SJSA1 (cell line): ENCODE results near the gene CLHC1. TPM values are rescaled to one million over a fixed set of nuclear protein-coding genes. Genes with fewer than 3 reads are reported as not detected.
A peak's percentile ranks its signal among the peaks of the same experiment; 100 is the strongest.
"Not testable (repeated sequence)": the region's sequence is repeated elsewhere in the genome, so short reads cannot be mapped to it uniquely, and the experiment has no call there.

Source experiments
- DNase-seq, 2 experiments: peaks; one replicate each; pipeline ENCODE4 v3.0.0-alpha.2; 2015 to 2020; ENCODE audit warnings: low spot score in 2 of 2, low read depth in 1 of 2
- H3K27ac ChIP-seq: fragments of 250-450 bp; sonication (Bioruptor Pico); 2 replicates; pipeline ENCODE4 v1.5.1; 2020; ENCODE audit warnings: mild to moderate bottlenecking, moderate library complexity
- H3K27me3 ChIP-seq: fragments of 250-450 bp; sonication (Bioruptor Pico); replicated peaks from 2 replicates; pipeline ENCODE4 v1.5.1; 2020; ENCODE audit warnings: mild to moderate bottlenecking, moderate library complexity
- H3K36me3 ChIP-seq: fragments of 250-450 bp; sonication (Bioruptor Pico); 2 replicates; pipeline ENCODE4 v1.5.1; 2020; ENCODE audit warnings: mild to moderate bottlenecking
- H3K4me1 ChIP-seq: fragments of 250-450 bp; sonication (Bioruptor Pico); replicated peaks from 2 replicates; pipeline ENCODE4 v1.6.1; 2021; ENCODE audit warnings: mild to moderate bottlenecking
- H3K4me3 ChIP-seq: fragments of 250-450 bp; sonication (Bioruptor Pico); 2 replicates; pipeline ENCODE4 v1.5.1; 2020; ENCODE audit warnings: mild to moderate bottlenecking
- H3K9me3 ChIP-seq: fragments of 250-450 bp; sonication (Bioruptor Pico); replicated peaks from 2 replicates; pipeline ENCODE4 v1.5.1; 2020; ENCODE audit warnings: mild to moderate bottlenecking
- total RNA-seq: library from RNA; depleted of rRNA; stranded (reverse); fragments of >200 nt; shearing (Covaris generic); gene quantifications from 2 replicates; pipeline ENCODE4 v1.2.3, GENCODE V29; 2014; rRNA removed

The CLHC1 gene
- total RNA-seq: 6.6 and 15.9 TPM in 2 replicates

GRCh38 chr2:55232084-55232862 lies at the start of gene CLHC1, which contains the start of gene RPS27A:
Gene CLHC1 (minus strand): TSS chr2:55232293. CDS start chr2:55222411, 9,882 bp downstream.
Gene RPS27A (plus strand): TSS chr2:55232688. CDS start chr2:55232825, 137 bp downstream.
- Histone ChIP-seq H3K4me3 (peak within 1 kb of the TSS; percentile 72), H3K9me3 (no peaks in the 10 kb centered on the region), H3K27me3 (no peaks in the 10 kb centered on the region), H3K36me3 (peaks cover 51% of the 10 kb centered on the region), H3K27ac (peak within 1 kb of the TSS; percentile 96), H3K4me1 (peaks cover 17% of the 10 kb centered on the region; the same call in 1 of the 2 replicates)
- DNase-seq: peak; percentile 92 to 97

- H3K4me1 ChIP-seq, H3K27ac ChIP-seq, DNase-seq, H3K4me3 ChIP-seq, H3K36me3 ChIP-seq, H3K9me3 ChIP-seq, H3K27me3 ChIP-seq: not testable (repeated sequence)
These were observed 48.9 kb upstream of the CLHC1 start for GRCh38 chr2:55280851-55281546.

GRCh38 chr2:55279859-55280424 lies 47.8 kb upstream of the CLHC1 start:
- H3K4me3 ChIP-seq, H3K27ac ChIP-seq, H3K9me3 ChIP-seq, H3K4me1 ChIP-seq, DNase-seq, H3K27me3 ChIP-seq, H3K36me3 ChIP-seq: not testable (repeated sequence)

GRCh38 chr2:55279214-55279835 lies 47.2 kb upstream of the CLHC1 start:
- not testable (repeated sequence) for H3K4me3 ChIP-seq, DNase-seq, H3K27ac ChIP-seq, H3K27me3 ChIP-seq, H3K36me3 ChIP-seq, H3K9me3 ChIP-seq, H3K4me1 ChIP-seq

- H3K27ac ChIP-seq: no peak overlapping the region
- DNase-seq: no peak
- H3K4me3 ChIP-seq: no peak overlapping the region
- H3K4me1 ChIP-seq: peaks cover 4% of the 10 kb centered on the region; the same call in 1 of the 2 replicates
- H3K27me3 ChIP-seq: no peaks in the 10 kb centered on the region
- H3K36me3 ChIP-seq: no peaks in the 10 kb centered on the region
- H3K9me3 ChIP-seq: no peaks in the 10 kb centered on the region
These were observed 45.2 kb upstream of the CLHC1 start for GRCh38 chr2:55277310-55277709.

- H3K27me3 ChIP-seq, H3K36me3 ChIP-seq, H3K4me3 ChIP-seq, H3K4me1 ChIP-seq, H3K27ac ChIP-seq, H3K9me3 ChIP-seq, DNase-seq: not testable (repeated sequence)
These were observed 42.3 kb upstream of the CLHC1 start for GRCh38 chr2:55274346-55274745.

GRCh38 chr2:55269645-55269990 lies 37.5 kb upstream of the CLHC1 start:
- no peak for DNase-seq
- Histone ChIP-seq H3K4me3 (peak overlapping the region; percentile 61), H3K9me3 (no peaks in the 10 kb centered on the region), H3K27ac (peak overlapping the region; percentile 34; the same call in 1 of the 2 replicates), H3K36me3 (peaks cover 10% of the 10 kb centered on the region), H3K4me1 (peaks cover 10% of the 10 kb centered on the region), H3K27me3 (no peaks in the 10 kb centered on the region)

GRCh38 chr2:55268907-55269644 lies 37.0 kb upstream of the CLHC1 start, which contains the start of gene MTIF2:
Gene MTIF2 (minus strand): TSS chr2:55269231. CDS start chr2:55263858, 5,373 bp downstream.
- peaks cover 16% of the 10 kb centered on the region for H3K36me3 ChIP-seq
- H3K4me3 ChIP-seq: peak within 1 kb of the TSS; percentile 61
- H3K9me3 ChIP-seq: no peaks in the 10 kb centered on the region
- no peaks in the 10 kb centered on the region for H3K27me3 ChIP-seq
- H3K4me1 ChIP-seq: peaks cover 10% of the 10 kb centered on the region
- peak; percentile 91 to 97 for DNase-seq
- H3K27ac ChIP-seq: peak within 1 kb of the TSS; percentile 34

GRCh38 chr2:55268288-55268906 lies 36.3 kb upstream of the CLHC1 start:
- H3K4me1 ChIP-seq: peaks cover 10% of the 10 kb centered on the region

GRCh38 chr2:55259586-55259985 lies 27.5 kb upstream of the CLHC1 start:
- H3K9me3 ChIP-seq, H3K27ac ChIP-seq, H3K4me3 ChIP-seq, H3K27me3 ChIP-seq, DNase-seq, H3K4me1 ChIP-seq: not testable (repeated sequence)
- peaks cover 69% of the 10 kb centered on the region for H3K36me3 ChIP-seq

More at GRCh38 chr2:55268288-55268906, 36.3 kb upstream of the CLHC1 start:
- Histone ChIP-seq H3K36me3 (peaks cover 22% of the 10 kb centered on the region), H3K4me3 (peak overlapping the region; percentile 61), H3K27me3 (no peaks in the 10 kb centered on the region), H3K9me3 (no peaks in the 10 kb centered on the region), H3K27ac (peak overlapping the region; percentile 34)
- no peak for DNase-seq

GRCh38 chr2:55252832-55253231 lies 20.7 kb upstream of the CLHC1 start:
- H3K36me3 ChIP-seq: peaks cover 49% of the 10 kb centered on the region
- H3K9me3 ChIP-seq: no peaks in the 10 kb centered on the region
- no peaks in the 10 kb centered on the region for H3K27me3 ChIP-seq
- H3K4me1 ChIP-seq: no peaks in the 10 kb centered on the region
- no peak for DNase-seq
- H3K27ac ChIP-seq: no peak overlapping the region
- no peak overlapping the region for H3K4me3 ChIP-seq

- no peak for DNase-seq
- no peaks in the 10 kb centered on the region for H3K4me1 ChIP-seq
- H3K9me3 ChIP-seq: no peaks in the 10 kb centered on the region
- peaks cover 56% of the 10 kb centered on the region for H3K36me3 ChIP-seq
- H3K27me3 ChIP-seq: no peaks in the 10 kb centered on the region
- H3K4me3 ChIP-seq: no peak overlapping the region
- H3K27ac ChIP-seq: no peak overlapping the region
These were observed 14.9 kb upstream of the CLHC1 start for GRCh38 chr2:55247025-55247424.

GRCh38 chr2:55245411-55245810 lies 13.3 kb upstream of the CLHC1 start:
- Histone ChIP-seq H3K4me1 (no peaks in the 10 kb centered on the region), H3K4me3 (no peak overlapping the region), H3K36me3 (peaks cover 46% of the 10 kb centered on the region), H3K27me3 (no peaks in the 10 kb centered on the region), H3K27ac (no peak overlapping the region), H3K9me3 (no peaks in the 10 kb centered on the region)
- no peak for DNase-seq
